Stimulated activated CD8-positive, alpha-beta memory T cell treated with anti-CD3 and anti-CD28 coated beads, Interleukin-7, amount 100 ng/mL, for 1 hour (primary cell): ENCODE measurements around the gene POLE4.
A peak's percentile ranks its signal among the peaks of the same experiment; 100 is the strongest.

Experiments
- DNase-seq, 2 donors: peaks; one replicate each; pipeline ENCODE4 v3.0.0-alpha.2; 2020; ENCODE audit warnings: low read depth in 2 of 2

POLE4 gene, protein sequence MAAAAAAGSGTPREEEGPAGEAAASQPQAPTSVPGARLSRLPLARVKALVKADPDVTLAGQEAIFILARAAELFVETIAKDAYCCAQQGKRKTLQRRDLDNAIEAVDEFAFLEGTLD

DNA sequence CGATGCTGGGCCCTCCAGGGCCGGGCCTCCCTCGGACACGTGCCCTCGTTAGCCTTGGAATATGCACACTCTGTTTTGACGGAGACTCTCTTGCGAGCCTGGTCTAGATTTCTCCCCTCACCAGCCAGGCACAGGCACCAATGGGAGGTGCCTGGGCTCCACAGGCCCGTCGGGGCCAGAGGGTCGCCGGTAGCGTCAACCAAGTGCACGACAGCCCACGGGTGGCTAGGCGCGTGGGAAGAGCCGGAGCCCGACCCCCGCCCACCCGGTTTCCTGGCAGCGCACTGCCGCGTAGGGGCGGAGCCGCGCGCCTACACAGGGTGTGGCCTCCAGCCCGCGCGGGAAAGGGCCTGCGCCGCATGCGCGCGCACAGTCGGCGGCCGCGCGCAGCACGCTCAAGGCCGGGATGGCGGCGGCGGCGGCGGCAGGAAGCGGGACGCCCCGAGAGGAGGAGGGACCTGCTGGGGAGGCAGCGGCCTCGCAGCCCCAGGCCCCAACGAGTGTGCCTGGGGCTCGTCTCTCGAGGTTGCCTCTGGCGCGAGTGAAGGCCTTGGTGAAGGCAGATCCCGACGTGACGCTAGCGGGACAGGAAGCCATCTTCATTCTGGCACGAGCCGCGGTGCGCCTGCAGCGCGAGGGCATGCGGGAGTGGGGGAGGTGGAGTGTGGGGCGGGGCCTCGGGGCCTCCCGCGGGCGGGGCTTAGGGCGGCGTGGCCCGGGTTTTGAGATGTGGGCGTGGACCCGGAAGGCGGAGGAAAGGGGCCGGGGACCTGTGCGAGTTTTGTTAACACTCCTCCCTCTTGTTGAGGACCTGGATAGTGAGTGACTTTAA is at the start of gene POLE4:
POLE4 (plus strand) TSS at position 370 of the 832 bp plus-strand sequence; CDS start at position 407, 37 bp downstream.
- peak; percentile 85 to 93 for DNase-seq

DNA sequence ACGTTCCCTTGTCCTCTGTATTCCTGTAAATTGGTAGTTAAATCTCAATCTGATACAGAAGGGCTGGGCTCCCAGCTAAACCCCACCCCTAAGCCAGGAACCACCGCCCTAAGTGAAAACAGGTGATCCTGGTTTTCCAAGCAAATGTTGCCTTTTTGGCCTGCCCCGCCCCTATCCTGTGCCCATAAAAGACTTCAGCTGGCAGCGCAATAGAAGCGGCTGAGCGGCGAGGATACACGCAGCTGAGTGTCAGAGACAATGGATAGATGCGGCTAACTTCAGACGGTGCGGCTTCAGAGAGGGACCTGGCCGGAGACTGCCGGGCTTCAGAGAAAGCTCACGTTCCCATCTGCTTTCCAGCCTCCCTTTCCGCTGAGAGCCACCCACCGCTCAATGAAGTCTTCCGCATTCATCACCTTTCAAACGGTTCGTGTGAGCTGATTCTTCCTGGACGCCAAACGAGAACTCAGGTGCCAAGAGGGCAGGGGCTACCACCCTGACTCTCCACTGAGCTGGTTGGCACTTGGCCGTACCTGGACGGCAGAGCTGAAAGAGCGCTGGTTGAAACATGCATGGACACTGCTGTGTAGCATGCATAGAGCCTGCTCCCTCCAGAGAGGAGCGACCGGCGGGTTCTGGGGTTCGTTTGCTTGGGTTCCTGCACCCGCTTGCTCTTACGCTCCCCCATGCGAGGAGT is 49.5 kb upstream of the POLE4 start:
- DNase-seq: no peak

DNA sequence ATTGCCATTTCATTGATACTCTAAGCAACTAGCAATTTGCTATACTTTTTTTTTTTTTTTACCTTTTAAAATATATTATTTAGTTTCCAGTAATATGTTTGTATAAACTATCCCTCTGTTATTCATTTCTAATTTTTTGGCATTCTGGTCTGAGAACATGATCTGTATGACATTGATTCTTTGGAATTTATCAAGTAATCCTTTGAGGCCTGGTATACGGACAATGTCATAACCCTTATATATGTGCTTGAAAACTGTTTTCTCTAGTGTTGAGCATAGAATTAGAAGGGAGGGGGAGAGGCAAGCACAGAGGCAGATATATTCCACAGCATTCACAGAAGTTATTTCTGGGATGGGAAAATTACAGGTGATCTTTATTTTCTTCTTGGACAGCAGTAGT is 48.2 kb upstream of the POLE4 start:
- DNase-seq: no peak

DNA sequence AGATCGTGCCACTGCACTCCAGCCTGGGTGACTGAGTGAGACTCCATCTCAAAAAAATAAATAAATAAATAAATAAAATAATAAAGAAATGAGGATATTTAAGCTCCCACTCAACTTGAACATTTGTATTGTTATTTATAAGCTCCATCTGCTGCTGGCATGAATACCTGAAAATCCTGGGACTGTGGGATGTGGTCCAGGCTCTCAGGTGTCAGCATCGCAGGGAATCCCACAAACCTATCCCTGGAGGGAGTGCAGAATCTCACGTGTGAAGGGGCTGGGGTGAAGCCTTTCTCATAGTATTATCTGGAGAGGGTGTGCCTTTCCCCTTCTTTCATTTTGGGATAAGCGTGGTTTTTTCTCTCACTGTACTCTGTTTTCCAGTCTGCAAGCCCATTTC is 47.4 kb upstream of the POLE4 start:
- no peak for DNase-seq

DNA sequence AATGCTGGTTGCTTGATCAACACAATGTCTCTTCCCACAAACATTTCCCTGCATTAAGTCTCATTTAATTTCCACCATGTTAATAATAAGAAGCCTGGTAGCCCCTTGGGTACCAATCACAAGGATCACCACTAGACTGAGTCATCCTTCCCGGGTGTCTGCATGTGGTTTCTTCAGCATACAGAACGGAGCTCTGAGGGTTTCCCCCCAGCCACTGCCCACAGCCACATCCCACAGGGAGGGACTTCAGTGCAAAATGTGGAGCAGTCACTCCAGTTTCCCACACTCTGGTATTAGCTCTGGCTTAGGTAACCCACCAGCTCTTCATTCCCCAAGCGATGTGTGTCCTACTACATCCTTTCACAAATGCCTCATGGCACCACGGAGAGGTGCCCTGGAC is 42.7 kb upstream of the POLE4 start:
- no peak for DNase-seq

DNA sequence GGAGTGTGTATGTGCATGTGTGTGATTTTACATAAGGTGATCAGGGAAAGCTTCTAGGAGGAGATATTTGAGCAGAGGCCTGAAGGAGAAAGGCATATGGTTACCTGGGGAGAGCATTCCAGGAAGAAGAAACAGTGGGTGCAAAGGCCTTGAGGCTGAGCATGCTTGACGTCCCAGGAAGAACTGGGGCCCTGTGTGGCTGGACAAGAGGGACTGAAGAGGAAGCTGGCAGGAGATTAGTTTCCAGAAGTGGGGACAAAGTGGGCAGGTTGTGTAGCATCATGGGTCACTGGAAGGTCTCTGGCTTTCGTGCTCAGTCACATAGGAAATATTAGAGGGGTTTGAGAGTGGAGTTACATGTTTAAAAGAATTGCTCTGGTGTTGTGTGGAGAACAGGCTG is 42.0 kb upstream of the POLE4 start:
- DNase-seq: no peak

DNA sequence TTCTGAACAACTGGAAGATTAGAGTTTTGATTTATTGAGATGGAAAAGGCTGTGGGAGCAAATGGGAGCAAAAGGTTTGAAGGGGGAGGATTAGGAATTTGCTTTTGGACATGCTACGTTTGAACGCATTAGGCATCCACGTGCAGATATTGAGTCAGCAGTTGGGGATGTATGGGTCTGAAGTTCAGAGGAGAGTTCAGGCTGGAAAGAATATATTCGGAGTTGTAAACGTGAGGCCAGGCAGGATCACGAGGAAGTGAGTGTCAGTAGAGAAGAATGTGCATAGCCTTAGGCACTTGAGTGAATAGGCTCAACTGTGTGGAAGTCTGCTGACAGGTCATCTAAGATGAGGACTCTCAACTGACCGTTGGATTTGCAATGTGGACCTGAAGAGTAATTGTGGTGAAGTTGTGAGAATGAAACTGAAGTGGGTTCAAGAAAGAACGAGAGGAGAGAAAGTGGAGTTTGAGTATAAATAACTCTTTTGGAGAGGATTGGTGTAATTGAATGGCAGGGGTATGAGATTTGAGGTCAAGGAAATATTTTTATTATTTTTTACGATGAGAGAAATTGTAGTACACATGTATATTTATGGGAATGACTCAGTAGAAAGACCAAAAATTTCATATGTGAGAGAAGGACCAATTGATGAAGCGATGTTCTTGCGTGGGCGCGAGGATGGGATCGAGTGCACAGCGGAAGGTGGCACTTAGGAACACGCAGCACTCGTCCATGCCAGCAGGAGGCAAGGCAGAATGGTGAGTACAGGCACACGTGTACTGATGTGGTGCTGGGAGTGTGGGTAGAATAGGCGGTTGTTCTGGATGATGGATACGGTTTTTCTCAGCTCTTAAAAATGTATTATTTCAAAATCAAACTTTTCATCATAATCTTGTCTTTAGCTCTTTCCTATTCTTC is 40.5 kb upstream of the POLE4 start:
- no peak for DNase-seq

DNA sequence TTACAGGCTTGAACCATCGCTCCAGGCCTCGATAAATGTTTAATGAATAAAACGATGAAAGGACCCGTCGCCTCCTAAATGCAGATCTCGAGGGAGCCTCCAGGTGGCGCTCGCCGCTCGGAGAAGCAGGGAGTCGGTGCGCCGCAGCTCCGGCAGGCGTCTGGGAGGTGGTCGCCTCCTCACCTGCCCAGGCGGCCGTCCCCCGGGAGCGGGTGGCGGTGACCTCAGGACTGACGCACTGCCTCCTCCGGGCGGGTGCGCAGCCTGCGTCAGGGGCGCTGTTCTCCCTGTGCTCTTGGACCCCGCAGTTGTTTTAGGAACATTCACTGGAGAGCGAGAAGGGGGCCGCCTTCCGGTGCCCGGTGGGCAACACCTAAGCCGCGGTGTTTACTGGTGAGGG is 38.6 kb upstream of the POLE4 start:
- peak; percentile 47 to 57 for DNase-seq

DNA sequence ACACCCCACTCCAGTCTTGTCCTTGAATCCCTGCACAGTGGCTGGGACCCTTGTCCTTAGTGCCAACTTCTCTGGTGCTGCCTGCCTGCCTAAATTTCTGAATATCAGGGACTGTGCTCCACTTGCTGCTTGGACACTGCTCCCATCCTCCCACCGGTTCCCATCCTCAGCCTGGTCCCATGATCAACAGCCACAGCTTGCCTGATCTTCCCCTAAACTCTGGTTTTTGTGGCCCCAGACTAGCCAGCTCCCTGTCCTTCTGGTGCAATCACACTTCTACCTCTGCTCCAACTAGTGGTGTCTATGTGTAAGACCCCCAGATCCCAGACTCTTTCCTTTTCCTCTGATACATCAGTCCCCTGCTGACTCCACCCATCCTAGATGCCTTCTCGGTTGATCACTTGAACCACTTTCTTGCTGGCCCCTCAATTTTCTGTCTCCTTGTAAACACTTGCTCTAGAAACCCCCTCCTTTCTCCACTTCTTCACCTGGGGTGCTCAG is 37.2 kb upstream of the POLE4 start:
- no peak for DNase-seq

DNA sequence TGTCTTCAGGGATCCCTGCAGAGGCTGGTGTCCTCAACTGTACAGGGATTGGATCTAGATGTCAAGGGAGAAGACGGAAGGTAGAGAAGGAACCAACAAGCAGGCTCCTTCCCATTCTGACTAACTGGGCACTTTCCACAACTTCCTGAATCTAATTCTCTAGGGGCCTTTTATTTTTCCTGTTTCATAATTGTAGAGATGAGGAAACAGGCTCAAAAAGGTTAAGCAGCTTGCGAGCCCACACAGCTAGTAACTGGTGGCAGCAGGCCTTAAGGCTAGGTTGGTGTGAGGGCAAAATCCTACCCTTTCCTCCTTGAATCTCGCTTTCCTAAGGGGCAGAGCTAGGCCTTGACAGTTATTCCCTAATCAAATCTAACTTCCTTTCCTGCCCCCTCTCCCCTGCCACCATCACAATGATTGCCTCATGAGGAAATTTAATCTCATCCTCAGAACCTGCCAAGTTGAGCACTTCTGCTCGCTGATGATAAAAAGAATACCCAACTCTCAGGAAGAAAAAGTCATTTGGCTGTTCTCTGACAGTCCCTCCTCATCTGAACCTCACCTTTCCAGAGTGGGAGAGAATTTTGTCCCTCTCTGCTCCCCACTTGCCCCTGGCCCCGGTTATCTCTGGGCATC is 35.7 kb upstream of the POLE4 start:
- no peak for DNase-seq

DNA sequence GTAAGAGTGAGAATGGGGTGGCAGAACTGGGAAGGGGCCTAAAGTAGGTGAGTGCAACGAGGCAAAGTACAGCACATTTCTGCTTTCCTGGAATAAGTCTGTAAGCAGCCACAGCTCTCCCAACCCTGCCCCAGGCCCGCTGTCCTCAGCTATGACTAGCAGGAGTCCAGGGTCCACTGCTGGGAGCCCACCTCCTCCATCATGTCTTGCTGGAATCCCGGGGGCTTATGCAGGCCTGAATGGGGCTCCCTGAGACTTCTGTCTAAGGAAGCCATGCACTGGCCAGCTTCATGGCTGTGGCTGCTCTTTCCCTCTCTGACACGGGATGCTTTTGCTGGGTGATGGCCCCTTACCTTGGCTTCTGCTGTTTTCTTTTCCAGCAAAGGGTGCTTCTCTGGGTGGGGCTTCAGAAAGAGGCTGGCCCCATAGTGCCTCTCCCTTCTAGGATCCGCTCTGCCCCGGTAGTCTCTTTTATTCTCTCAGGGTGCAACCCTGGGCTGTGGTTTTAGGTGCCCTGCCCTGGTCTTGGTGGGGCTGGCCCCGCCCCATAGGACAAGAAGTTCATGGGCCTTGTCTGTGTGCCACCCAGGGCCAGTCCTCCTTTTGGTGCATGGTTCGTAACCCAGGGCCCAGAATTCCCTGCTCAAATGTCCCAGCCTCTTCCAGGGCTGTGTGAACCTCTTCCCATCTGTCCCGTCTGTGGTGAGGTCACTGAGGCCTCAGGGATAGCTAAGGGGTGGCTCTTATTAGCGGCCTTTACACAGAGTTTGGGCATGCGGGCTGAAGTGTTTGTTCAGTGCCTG is 33.8 kb upstream of the POLE4 start:
- no peak for DNase-seq

DNA sequence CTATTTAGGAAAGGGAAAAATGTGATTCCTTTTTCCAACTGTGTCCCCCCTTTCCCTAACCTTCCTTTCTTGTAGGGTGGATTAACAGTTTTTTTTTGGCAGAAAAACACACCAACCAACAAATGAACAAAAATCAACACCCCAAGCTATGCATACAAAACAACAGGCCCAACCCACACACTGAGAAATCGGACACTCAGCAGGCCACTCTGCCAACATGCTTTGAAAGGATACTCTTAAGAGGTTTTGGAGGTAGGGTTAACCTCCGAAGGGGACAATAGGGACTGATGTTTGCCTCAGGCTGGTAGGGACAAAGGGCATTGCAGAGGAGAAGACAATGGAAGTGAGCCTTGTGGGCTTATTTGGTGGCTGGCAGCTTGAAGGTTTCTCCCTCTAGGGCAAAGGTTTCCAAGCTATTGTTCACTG is 33.1 kb upstream of the POLE4 start:
- DNase-seq: no peak

DNA sequence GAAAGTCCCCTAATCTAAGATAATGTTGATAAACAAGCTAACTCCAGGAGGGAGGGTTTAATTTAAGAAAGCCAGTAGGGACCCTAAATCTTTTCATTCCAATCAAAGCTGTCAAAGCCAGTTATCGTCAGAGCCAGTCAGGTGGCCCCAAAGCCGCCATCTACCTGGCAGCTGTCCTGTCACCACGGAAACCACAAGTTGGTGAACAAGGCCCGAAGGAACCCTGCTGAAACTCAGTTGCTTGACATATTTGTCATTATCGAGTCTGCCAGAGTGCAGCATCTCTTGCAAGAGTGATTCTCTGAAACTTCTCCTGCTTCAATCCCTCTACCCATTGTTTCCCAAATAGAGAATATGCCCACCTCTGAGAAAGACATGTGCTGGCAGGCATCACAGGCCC is 30.8 kb upstream of the POLE4 start:
- DNase-seq: no peak

DNA sequence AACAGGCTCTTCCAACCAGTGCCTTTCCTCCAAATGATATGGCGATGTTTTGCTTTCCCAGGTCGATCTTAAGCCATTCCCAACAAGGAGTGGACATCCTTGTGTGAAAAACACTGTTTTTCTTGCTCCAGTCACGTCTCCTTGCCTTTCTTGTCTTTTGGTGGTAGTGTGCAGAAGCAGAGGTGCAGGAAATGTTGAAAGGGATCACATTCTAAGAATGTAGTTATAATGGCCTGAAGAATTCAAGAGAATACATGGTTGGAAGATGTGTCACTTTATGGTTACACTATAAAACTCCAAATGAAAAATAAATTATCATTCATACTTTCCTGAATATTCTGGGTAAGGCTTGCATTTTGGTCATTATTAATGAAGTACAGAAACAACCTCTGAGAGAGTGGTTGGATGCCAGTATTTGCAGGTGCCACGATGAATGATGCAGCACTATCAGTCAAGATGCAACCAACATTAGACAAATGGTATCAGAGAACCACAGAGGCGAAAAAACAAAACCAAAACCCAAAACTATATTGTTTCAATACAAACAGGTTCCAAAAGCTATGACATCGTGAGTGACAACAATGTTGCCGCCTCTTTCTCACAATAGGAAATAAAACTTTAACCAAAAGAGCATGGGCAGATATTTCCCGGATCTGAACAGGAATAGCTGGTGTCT is 27.5 kb upstream of the POLE4 start:
- DNase-seq: no peak

DNA sequence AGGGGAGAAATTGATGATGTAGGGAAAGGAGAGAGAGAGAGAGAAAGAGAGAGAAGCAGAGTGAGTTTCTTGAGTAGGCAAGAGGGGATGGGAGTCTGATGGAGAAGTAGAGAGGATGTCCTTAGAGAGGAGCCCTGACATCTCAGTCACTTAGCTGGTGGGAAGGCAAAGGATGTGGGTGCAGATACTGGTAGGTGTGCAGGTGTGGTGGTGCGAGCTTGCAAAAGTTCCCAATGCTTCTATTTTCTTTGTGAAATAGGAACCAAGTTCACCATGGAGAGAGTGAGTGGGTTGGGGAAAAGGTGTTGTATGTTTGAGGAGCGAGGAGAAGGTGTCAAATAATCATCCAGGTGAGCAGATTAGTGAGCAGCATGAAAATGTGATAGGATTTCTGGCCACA is 26.5 kb upstream of the POLE4 start:
- DNase-seq: no peak

DNA sequence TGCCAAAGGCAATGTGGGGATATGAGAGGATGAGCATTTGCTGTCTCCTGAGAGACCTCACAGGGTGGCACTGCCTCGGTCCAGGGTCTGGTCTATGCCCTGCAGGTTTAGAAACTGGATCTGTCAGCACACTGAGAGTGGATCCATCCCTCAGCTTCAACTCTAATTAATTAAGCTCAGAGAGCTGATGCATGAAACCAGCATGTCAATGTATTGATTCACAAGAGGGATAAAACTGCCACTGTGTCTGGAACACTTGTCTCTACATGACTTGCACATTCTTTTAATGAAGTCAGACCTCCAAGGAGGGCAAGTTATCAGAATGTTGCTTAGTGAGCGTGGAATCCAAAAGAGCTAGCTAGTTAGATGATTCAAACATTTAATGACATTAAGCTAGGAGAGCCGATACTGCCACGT is 22.5 kb upstream of the POLE4 start:
- no peak for DNase-seq

DNA sequence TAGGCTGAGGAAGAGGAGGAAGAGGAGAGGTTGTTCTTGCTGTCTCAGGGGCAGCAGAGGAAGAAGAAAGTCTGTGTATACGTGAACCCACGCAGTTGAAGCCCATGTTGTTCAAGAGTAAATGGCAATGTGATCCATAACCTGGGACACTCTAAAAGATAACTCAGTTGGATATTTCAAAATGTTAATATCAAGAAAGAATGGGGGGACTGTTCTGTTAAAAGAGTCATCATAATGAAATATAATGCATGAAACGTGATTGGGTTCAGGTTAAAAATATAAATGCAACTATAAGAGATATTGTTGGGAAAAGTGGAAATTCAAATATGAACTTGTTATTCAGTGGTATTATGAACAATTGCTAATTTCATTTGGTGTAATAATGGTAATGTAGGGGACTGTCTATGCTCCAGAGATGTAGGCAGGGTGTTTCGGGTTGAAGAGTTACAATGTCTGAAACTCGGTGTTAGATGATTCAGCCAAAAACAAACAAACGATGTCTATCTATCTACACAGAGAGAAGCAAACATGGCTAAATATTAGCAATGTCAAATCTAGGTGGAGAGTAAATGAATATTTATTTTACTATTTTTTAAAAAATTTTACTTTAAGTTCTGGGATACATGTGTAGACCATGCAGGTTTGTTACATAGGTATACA is 21.1 kb upstream of the POLE4 start:
- no peak for DNase-seq

DNA sequence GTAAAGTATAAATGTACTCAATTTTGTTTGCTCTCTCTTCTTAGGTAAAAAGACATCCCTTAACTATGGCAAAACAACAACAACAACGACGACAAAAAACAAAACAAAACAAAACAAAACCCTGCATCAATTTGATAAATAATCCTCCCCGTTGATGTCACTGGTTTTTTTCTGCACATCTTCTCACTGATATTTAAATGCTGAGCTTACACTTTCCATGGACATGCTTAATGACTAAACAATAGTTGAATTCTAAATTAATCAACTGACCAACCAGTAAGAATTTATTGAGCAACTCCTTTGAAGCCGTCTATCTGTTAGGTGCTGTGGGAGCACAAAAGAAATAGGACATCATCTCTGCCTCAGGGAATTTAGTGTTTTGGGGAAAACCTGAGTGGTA is 20.2 kb upstream of the POLE4 start:
- no peak for DNase-seq
